GM12801 (cell line): ENCODE results near the gene ALDH1A3.

Experiments used
- TF ChIP-seq, protein P1 (sequence below): IDR thresholded peaks from one replicate; pipeline ENCODE4 v1.5.1; 2011; ENCODE audit warnings: control low read depth; ENCODE audit not compliant: insufficient read length; ENCODE audit errors: extremely low read depth

ALDH1A3 gene

GRCh38 chr15:100880139-100880896 lies 687 bp downstream of the ALDH1A3 start:
- TF ChIP-seq, protein P1, sequence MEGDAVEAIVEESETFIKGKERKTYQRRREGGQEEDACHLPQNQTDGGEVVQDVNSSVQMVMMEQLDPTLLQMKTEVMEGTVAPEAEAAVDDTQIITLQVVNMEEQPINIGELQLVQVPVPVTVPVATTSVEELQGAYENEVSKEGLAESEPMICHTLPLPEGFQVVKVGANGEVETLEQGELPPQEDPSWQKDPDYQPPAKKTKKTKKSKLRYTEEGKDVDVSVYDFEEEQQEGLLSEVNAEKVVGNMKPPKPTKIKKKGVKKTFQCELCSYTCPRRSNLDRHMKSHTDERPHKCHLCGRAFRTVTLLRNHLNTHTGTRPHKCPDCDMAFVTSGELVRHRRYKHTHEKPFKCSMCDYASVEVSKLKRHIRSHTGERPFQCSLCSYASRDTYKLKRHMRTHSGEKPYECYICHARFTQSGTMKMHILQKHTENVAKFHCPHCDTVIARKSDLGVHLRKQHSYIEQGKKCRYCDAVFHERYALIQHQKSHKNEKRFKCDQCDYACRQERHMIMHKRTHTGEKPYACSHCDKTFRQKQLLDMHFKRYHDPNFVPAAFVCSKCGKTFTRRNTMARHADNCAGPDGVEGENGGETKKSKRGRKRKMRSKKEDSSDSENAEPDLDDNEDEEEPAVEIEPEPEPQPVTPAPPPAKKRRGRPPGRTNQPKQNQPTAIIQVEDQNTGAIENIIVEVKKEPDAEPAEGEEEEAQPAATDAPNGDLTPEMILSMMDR = no peak

DNA sequence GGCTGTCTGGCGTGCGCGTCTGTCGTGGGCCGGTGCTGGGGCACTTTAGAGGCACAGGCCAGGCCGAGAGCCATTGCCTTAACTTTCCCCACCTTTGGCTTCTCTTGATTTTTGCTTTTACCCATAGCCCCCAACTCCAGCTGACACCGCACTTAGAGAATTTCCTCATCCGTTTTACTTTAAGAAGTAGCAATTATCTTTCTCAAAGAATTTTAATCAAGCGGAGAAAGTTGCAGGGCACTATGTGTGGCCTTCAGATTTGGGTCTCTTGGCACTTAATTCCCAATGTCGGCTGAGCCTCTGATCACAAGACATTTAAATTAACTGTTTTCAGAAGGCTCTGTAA lies 1.2 kb downstream of the ALDH1A3 start:
- TF ChIP-seq, protein P1 = no peak

GRCh38 chr15:100881573-100882336 lies 2.1 kb downstream of the ALDH1A3 start:
- TF ChIP-seq, protein P1 = no peak

DNA sequence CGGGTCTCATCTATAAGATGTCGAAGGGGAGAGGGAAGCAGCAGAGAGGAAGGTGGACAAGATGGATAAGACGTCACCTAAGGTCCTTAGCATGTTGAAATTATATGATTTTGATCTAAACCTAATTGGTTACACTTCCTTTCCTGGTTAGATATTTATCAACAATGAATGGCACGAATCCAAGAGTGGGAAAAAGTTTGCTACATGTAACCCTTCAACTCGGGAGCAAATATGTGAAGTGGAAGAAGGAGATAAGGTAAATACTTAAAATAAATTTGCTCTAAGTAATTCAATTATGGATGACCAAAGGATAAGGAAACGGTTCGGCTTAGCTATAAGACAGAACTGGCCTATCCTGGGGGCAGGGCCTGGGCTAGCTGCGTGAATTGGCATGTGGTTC lies 5.5 kb downstream of the ALDH1A3 start:
- TF ChIP-seq, protein P1 = no peak

DNA sequence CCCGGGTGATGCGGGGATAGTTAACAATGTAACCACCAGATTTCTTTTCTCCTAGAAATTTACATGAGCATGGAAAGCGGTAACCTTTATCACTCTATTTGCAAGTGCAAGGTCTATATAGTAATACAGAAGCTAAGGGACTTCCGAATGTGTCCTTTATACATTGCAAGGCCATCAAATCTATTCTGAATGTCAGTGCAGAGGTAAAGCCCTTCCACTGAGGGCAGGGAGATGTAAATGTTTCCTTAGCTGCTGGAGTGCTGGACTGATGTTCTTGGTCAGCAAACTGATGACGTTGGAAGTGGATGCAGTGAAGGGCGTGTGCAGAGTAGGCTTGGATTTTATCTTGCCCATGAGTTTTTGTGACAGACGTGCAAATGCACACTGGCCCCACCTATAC lies 6.2 kb downstream of the ALDH1A3 start:
- TF ChIP-seq, protein P1 = no peak

GRCh38 chr15:100887211-100887913 lies 7.7 kb downstream of the ALDH1A3 start:
- TF ChIP-seq, protein P1 = no peak

GRCh38 chr15:100889385-100890050 lies 9.9 kb downstream of the ALDH1A3 start:
- TF ChIP-seq, protein P1 = no peak
